SU-DHL-6 (cell line): ENCODE results near the gene LNX1.

Source experiments
- EZH2phosphoT487 ChIP-seq: fragments of 200-600 bp; sonication (generic), shearing (Covaris generic); conservative IDR thresholded peaks from 2 replicates; pipeline ENCODE4 v1.6.1; 2018; ENCODE audit warnings: mild to moderate bottlenecking, antibody characterized with exemption, low read length, moderate library complexity, mixed read lengths
- TF ChIP-seq, protein P1 (sequence below): fragments of 200-600 bp; sonication (generic); IDR thresholded peaks from one replicate; pipeline ENCODE4 v1.5.1; 2017; ENCODE audit warnings: antibody characterized with exemption, mild to moderate bottlenecking, low read length, moderate library complexity; ENCODE audit not compliant: insufficient read depth, poor library complexity, severe bottlenecking

DNA sequence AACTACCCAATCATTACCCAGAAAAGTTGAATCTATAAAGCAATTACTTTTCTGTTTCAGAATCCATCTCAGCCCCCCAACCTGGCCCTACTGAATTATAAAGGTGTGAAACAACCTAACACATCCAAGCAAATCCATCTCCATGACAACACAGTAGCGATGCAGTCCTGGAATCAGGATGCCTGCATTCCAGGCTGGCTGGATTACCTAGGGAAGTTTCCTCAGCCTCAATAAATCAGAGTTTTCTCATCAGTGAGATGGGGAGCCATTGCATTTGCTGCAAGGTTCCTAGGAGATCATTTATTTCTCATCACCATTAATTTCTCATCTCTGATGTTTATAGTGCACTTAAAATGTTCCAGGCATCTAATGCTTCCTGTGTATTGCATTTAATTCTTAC, 46.0 kb downstream of the LNX1 start:
- TF ChIP-seq, protein P1, sequence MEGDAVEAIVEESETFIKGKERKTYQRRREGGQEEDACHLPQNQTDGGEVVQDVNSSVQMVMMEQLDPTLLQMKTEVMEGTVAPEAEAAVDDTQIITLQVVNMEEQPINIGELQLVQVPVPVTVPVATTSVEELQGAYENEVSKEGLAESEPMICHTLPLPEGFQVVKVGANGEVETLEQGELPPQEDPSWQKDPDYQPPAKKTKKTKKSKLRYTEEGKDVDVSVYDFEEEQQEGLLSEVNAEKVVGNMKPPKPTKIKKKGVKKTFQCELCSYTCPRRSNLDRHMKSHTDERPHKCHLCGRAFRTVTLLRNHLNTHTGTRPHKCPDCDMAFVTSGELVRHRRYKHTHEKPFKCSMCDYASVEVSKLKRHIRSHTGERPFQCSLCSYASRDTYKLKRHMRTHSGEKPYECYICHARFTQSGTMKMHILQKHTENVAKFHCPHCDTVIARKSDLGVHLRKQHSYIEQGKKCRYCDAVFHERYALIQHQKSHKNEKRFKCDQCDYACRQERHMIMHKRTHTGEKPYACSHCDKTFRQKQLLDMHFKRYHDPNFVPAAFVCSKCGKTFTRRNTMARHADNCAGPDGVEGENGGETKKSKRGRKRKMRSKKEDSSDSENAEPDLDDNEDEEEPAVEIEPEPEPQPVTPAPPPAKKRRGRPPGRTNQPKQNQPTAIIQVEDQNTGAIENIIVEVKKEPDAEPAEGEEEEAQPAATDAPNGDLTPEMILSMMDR = no peak
- no peak for TF ChIP-seq EZH2phosphoT487
